CD14-positive monocyte (primary cell): ENCODE measurements around the gene FUZ. TPM values are rescaled to one million over a fixed set of nuclear protein-coding genes. Genes with fewer than 3 reads are reported as not detected.

ENCODE experiments used
- DNase-seq, 3 donors: peaks; one replicate each; pipeline ENCODE4 v3.0.0-alpha.2; 2011 to 2022
- H2AFZ ChIP-seq: 2 replicates; pipeline ENCODE4 v1.6.0; 2012; ENCODE audit warnings: mild to moderate bottlenecking, low read depth, low read length, inconsistent platforms; ENCODE audit not compliant: insufficient read depth, poor library complexity, severe bottlenecking
- H3K27ac ChIP-seq, 2 donors: 1 replicate in 1 of 2; 2 replicates in 1 of 2; pipeline ENCODE4 v1.5.1; 2012 to 2013; ENCODE audit warnings: low read length in 2 of 2, control low read depth in 1 of 2, inconsistent platforms in 1 of 2, low read depth in 1 of 2, mild to moderate bottlenecking in 1 of 2
- H3K27me3 ChIP-seq, 2 donors: one replicate each; pipeline versions ENCODE4 v1.6.0 to v1.6.1; 2011 to 2013; ENCODE audit warnings: low read length in 2 of 2; ENCODE audit not compliant: control insufficient read depth in 2 of 2, insufficient read depth in 2 of 2
- H3K36me3 ChIP-seq, 2 donors: replicated peaks in 1 of 2; 1 replicate in 1 of 2; 2 replicates in 1 of 2; pipeline versions ENCODE4 v1.5.1 to v1.6.1; 2012 to 2013; ENCODE audit warnings: low read length in 2 of 2, control low read depth in 1 of 2, inconsistent platforms in 1 of 2, mild to moderate bottlenecking in 1 of 2; ENCODE audit not compliant: insufficient read depth in 2 of 2, control insufficient read depth in 1 of 2
- H3K4me1 ChIP-seq, 2 donors: 1 replicate in 1 of 2; 2 replicates in 1 of 2; pipeline versions ENCODE4 v1.5.1 to v1.6.1; 2012 to 2013; ENCODE audit warnings: low read length in 2 of 2, control low read depth in 1 of 2, inconsistent platforms in 1 of 2, mild to moderate bottlenecking in 1 of 2, moderate library complexity in 1 of 2; ENCODE audit not compliant: insufficient read depth in 2 of 2, control insufficient read depth in 1 of 2
- H3K4me2 ChIP-seq: replicated peaks from 2 replicates; pipeline ENCODE3; 2012; ENCODE audit warnings: low read length, moderate library complexity, mild to moderate bottlenecking; ENCODE audit not compliant: poor library complexity, severe bottlenecking; ENCODE audit errors: extremely low read depth
- H3K4me3 ChIP-seq, 3 experiments: fragments of 200-600 bp in 1 of 3; sonication (generic) in 1 of 3; replicated peaks in 1 of 3; 1 replicate in 2 of 3; 2 replicates in 1 of 3; pipeline ENCODE4 v1.5.1; 2011 to 2013; ENCODE audit warnings: low read length in 3 of 3, mild to moderate bottlenecking in 3 of 3, control low read depth in 2 of 3, low read depth in 2 of 3, inconsistent platforms in 1 of 3, moderate library complexity in 1 of 3
- H3K79me2 ChIP-seq: 2 replicates; pipeline ENCODE4 v1.6.0; 2012; ENCODE audit warnings: mild to moderate bottlenecking, control low read depth, inconsistent platforms, low read length, moderate library complexity; ENCODE audit not compliant: insufficient read depth
- H3K9ac ChIP-seq: 2 replicates; pipeline ENCODE4 v1.6.0; 2017; ENCODE audit warnings: low read length, mild to moderate bottlenecking; ENCODE audit not compliant: insufficient read depth, poor library complexity, severe bottlenecking
- H3K9me3 ChIP-seq, 2 donors: replicated peaks in 1 of 2; 1 replicate in 1 of 2; 2 replicates in 1 of 2; pipeline versions ENCODE4 v1.5.1 to v1.6.1; 2012 to 2013; ENCODE audit warnings: low read length in 2 of 2, control low read depth in 1 of 2; ENCODE audit not compliant: control insufficient read depth in 1 of 2, insufficient read depth in 1 of 2
- H4K20me1 ChIP-seq: 2 replicates; pipeline ENCODE4 v1.6.0; 2012; ENCODE audit warnings: mild to moderate bottlenecking, low read length, control low read depth, moderate library complexity; ENCODE audit not compliant: insufficient read depth
- H3K27ac Mint-ChIP-seq, 7 donors: one replicate each; pipeline ENCODE4 v1.8.0; 2020; ENCODE audit warnings: mild to moderate bottlenecking in 7 of 7, mixed read lengths in 7 of 7, moderate library complexity in 6 of 7, inconsistent platforms in 2 of 7
- H3K27me3 Mint-ChIP-seq, 3 donors: one replicate each; pipeline ENCODE4 v1.8.0; 2021 to 2022; ENCODE audit warnings: low read depth in 3 of 3, mild to moderate bottlenecking in 3 of 3, mixed read lengths in 3 of 3, moderate library complexity in 3 of 3, inconsistent platforms in 1 of 3
- H3K36me3 Mint-ChIP-seq, 2 donors: one replicate each; pipeline ENCODE4 v1.8.0; 2020; ENCODE audit warnings: mixed read lengths in 2 of 2, inconsistent platforms in 1 of 2, mild to moderate bottlenecking in 1 of 2
- H3K4me1 Mint-ChIP-seq: one replicate; pipeline ENCODE4 v1.8.0; 2020; ENCODE audit warnings: mild to moderate bottlenecking, mixed read lengths
- H3K4me3 Mint-ChIP-seq, 2 donors: one replicate each; pipeline ENCODE4 v1.8.0; 2020; ENCODE audit warnings: mild to moderate bottlenecking in 2 of 2, mixed read lengths in 2 of 2, moderate library complexity in 1 of 2
- H3K9me3 Mint-ChIP-seq, 7 donors: one replicate each; pipeline ENCODE4 v1.8.0; 2020 to 2022; ENCODE audit warnings: mixed read lengths in 7 of 7, mild to moderate bottlenecking in 6 of 7, moderate library complexity in 6 of 7, inconsistent platforms in 2 of 7
- WGBS: methylation state at CpG from one replicate; pipeline ENCODE4 v1.1.5; 2013; ENCODE audit warnings: missing lambda C conversion rate; ENCODE audit not compliant: insufficient coverage; 5-methylcytosine and 5-hydroxymethylcytosine counted together
- intact Hi-C, 2 donors: fragments of 100-400 bp; cut with micrococcal nuclease; formaldehyde crosslinking; loops; one replicate each; pipeline versions ENCODE4 v1.15.0 to v1.15.1; 2023
- polyA plus RNA-seq, 3 donors: library from polyadenylated mRNA; depleted of rRNA in 1 of 3; unstranded in 2 of 3; stranded (reverse) in 1 of 3; fragments of 300-500 nt in 2 of 3; fragments of >200 nt in 1 of 3; fragmentation: Illumina TruSeq in 2 of 3; gene quantifications; 1 replicate in 2 of 3; 2 replicates in 1 of 3; pipeline ENCODE4 v1.2.3, GENCODE V29; 2012 to 2021
- TF ChIP-seq, protein P1 (sequence below): fragments of 200-600 bp; IDR thresholded peaks from one replicate; pipeline ENCODE4 v1.8.0; 2022; ENCODE audit warnings: antibody characterized with exemption, mild to moderate bottlenecking

The FUZ gene
- polyA plus RNA-seq, 3 donors: 5.3 to 16.7 (median 5.3) TPM

DNA sequence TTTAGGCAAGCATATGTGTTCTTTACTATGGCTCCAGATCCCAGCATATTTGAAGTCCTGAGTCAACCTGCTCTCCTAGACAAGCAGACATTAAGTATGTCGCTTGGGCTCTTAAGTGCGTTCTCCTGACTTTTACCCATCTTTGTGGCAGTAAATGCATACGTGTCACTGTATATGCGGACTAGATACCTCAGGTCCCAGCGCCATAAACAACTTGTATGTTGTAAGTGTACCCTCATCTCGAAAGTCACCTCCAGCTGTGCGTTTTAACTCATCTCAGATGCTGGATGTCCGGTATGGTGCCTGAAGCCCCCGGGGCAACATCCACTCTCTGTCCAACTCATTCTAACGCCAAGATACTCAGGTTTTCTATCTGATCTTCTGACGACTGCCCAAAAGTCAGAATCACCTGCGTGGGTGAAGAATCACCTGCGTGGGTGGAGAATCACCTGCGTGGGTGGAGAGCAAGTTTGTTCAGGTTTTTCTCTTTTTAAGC is 39.6 kb upstream of the FUZ start:
- Histone ChIP-seq H4K20me1 (peaks cover 57% of the 10 kb centered on the region), H2AFZ (no peak overlapping the region), H3K27me3 (peaks cover 7 to 12% of the 10 kb centered on the region in 2 donors), H3K4me2 (peak overlapping the region; percentile 96), H3K9ac (no peak overlapping the region), H3K79me2 (peaks cover 20% of the 10 kb centered on the region), H3K4me1 (peaks cover 32 to 40% of the 10 kb centered on the region in 2 donors), H3K4me3 (peak overlapping the region in 1 of 3 experiments; percentile 99), H3K27ac (no peak overlapping the region), H3K9me3 (peaks cover 4% of the 10 kb centered on the region in 2 donors), H3K36me3 (peaks cover 0 to 12% of the 10 kb centered on the region in 2 donors)
- Mint-ChIP-seq H3K27ac (no peak overlapping the region), H3K9me3 (peaks cover 4 to 9% (median 8%) of the 10 kb centered on the region in 7 donors), H3K36me3 (peaks cover 9 to 22% of the 10 kb centered on the region in 2 donors), H3K4me1 (peaks cover 40% of the 10 kb centered on the region), H3K27me3 (peaks cover 15 to 17% (median 15%) of the 10 kb centered on the region in 3 donors), H3K4me3 (peak overlapping the region; percentile 71 to 86)
- WGBS: 94% methylated on average over 8 of the region's 14 CpGs
- intact Hi-C loops: loop anchor here in 1 of 2 donors (5.0 kb wide), 1 partner anchor 35 kb away; the partner anchor contains the start of gene MED25
- DNase-seq: no peak
- TF ChIP-seq, protein P1, sequence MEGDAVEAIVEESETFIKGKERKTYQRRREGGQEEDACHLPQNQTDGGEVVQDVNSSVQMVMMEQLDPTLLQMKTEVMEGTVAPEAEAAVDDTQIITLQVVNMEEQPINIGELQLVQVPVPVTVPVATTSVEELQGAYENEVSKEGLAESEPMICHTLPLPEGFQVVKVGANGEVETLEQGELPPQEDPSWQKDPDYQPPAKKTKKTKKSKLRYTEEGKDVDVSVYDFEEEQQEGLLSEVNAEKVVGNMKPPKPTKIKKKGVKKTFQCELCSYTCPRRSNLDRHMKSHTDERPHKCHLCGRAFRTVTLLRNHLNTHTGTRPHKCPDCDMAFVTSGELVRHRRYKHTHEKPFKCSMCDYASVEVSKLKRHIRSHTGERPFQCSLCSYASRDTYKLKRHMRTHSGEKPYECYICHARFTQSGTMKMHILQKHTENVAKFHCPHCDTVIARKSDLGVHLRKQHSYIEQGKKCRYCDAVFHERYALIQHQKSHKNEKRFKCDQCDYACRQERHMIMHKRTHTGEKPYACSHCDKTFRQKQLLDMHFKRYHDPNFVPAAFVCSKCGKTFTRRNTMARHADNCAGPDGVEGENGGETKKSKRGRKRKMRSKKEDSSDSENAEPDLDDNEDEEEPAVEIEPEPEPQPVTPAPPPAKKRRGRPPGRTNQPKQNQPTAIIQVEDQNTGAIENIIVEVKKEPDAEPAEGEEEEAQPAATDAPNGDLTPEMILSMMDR: no peak

DNA sequence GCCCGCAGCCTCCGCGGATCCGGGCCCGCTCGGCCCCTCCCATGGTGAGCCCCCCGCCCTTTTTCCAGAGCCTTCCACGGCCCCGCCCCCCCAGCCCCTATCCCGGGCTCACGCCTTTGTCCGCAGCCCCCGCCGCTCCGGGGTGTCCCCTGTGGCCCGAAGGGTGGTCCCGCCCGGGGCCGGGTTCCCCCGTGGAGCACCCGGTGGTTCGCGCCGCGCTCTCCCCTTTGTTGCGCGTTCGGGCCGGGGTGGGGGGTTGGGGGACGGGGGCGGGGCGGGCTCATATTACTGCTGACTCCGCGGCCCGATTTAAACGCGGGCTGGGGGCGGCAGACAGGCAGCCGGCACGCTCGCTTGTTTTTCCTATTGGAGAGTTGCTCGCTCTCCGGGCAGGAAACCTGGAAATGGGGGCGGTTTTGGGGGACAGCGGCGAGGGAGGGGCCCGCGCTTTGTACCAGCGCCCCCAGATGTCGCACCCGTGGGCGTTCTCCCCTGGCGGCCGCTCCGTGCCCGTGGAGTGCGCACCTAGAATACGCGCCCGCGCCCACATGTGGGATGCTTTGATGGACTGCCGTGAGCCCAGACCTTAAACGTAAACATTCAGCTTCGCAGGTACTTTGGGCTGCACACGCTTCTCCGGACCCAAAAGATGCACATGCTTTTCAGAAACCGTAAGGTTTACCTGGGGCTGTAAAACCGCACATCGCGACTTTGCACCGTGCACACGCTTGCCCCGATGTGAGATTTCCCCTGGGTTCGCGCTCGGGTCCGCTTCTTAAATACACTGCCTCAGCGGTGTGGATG is 38.6 kb upstream of the FUZ start:
- 4% methylated on average over 49 of the region's 78 CpGs for WGBS
- intact Hi-C loops: loop anchor here (2.0 to 5.0 kb wide), 3 partner anchors 15 to 34 kb away; partner anchors contain the start of genes MED25 (in 2 of the 2) and PNKP (in 1 of the 2)
- Histone ChIP-seq H3K79me2 (peaks cover 20% of the 10 kb centered on the region), H3K4me2 (peak overlapping the region; percentile 96), H3K9ac (peak overlapping the region; percentile 97), H3K4me3 (peak overlapping the region; percentile 35 to 99 (median 84)), H3K9me3 (peaks cover 4% of the 10 kb centered on the region in 2 donors), H3K27ac (no peak overlapping the region), H2AFZ (peak overlapping the region; percentile 92), H3K36me3 (peaks cover 0 to 3% of the 10 kb centered on the region in 2 donors), H3K4me1 (peaks cover 32 to 40% of the 10 kb centered on the region in 2 donors), H3K27me3 (peaks cover 7 to 12% of the 10 kb centered on the region in 2 donors), H4K20me1 (peaks cover 46% of the 10 kb centered on the region)
- H3K4me1 Mint-ChIP-seq: peaks cover 42% of the 10 kb centered on the region
- peaks cover 8 to 17% of the 10 kb centered on the region in 2 donors for H3K36me3 Mint-ChIP-seq
- H3K27me3 Mint-ChIP-seq: peaks cover 14 to 17% (median 15%) of the 10 kb centered on the region in 3 donors
- H3K27ac Mint-ChIP-seq: no peak overlapping the region
- H3K9me3 Mint-ChIP-seq: peaks cover 4 to 11% (median 8%) of the 10 kb centered on the region in 7 donors
- TF ChIP-seq, protein P1: no peak
- H3K4me3 Mint-ChIP-seq: peak overlapping the region; percentile 71 to 86
- no peak for DNase-seq
